HFFc6 (cell line): Measurements from ENCODE around the gene YWHAE. TPM values are rescaled to one million over a fixed set of nuclear protein-coding genes. Genes with fewer than 3 reads are reported as not detected.
A peak's percentile ranks its signal among the peaks of the same experiment; 100 is the strongest.
"Not testable (repeated sequence)": the region's sequence is repeated elsewhere in the genome, so short reads cannot be mapped to it uniquely, and the experiment has no call there.

ENCODE experiments used
- DNase-seq: peaks from one replicate; pipeline ENCODE4 v3.0.0-alpha.2; 2018
- H3K27ac Mint-ChIP-seq: 2 replicates; pipeline ENCODE4 v1.8.0; 2020; ENCODE audit warnings: mild to moderate bottlenecking, mixed read lengths
- H3K27me3 Mint-ChIP-seq: 2 replicates; pipeline ENCODE4 v1.8.0; 2021; ENCODE audit warnings: mild to moderate bottlenecking, moderate library complexity, mixed read lengths; ENCODE audit not compliant: insufficient read depth
- H3K36me3 Mint-ChIP-seq: 2 replicates; pipeline ENCODE4 v1.8.0; 2021; ENCODE audit warnings: low read depth, mixed read lengths
- H3K4me1 Mint-ChIP-seq: 2 replicates; pipeline ENCODE4 v1.8.0; 2020; ENCODE audit warnings: low read depth, mixed read lengths
- H3K4me3 Mint-ChIP-seq: 2 replicates; pipeline ENCODE4 v1.8.0; 2020; ENCODE audit warnings: mild to moderate bottlenecking, moderate library complexity, mixed read lengths
- H3K9me3 Mint-ChIP-seq: 2 replicates; pipeline ENCODE4 v1.8.0; 2020; ENCODE audit warnings: mild to moderate bottlenecking, mixed read lengths
- long read RNA-seq: library from polyadenylated mRNA; unstranded; transcript quantifications from one replicate; pipeline ENCODE4 v2.0.0, GENCODE V29; 2019
- total RNA-seq, 6 experiments: library from RNA; stranded (reverse); fragmentation: NEBNext Ultra II Directional; extraction: Animal tissue kit (Norgen Biotek cat#: 25700); gene quantifications; 2 replicates in 1 of 6; 3 replicates in 5 of 6; pipeline ENCODE4 v1.2.3, GENCODE V29; 2021
- TF ChIP-seq, protein P1 (sequence below): fragments of 200-600 bp; sonication (generic); IDR thresholded peaks from 2 replicates; pipeline ENCODE4 v1.5.0; 2021; ENCODE audit warnings: antibody characterized with exemption, mild to moderate bottlenecking

Gene YWHAE
- 100 to 1,000 TPM; 713 to 967 (median 844) TPM for total RNA-seq
- long read RNA-seq, transcript YWHAE-205 (2 exons, 465 nt): minor isoform, 11 of 655 reads
- long read RNA-seq, transcript YWHAE-201 (6 exons, 2,211 nt): major isoform, 497 of 655 reads
- long read RNA-seq, transcript YWHAE-208 (7 exons, 1,818 nt): minor isoform, 13 of 655 reads
- long read RNA-seq, partial matches to known transcripts: 22 of 655 reads
- long read RNA-seq, other reads (novel, unspliced or antisense): 108 of 655 reads

DNA sequence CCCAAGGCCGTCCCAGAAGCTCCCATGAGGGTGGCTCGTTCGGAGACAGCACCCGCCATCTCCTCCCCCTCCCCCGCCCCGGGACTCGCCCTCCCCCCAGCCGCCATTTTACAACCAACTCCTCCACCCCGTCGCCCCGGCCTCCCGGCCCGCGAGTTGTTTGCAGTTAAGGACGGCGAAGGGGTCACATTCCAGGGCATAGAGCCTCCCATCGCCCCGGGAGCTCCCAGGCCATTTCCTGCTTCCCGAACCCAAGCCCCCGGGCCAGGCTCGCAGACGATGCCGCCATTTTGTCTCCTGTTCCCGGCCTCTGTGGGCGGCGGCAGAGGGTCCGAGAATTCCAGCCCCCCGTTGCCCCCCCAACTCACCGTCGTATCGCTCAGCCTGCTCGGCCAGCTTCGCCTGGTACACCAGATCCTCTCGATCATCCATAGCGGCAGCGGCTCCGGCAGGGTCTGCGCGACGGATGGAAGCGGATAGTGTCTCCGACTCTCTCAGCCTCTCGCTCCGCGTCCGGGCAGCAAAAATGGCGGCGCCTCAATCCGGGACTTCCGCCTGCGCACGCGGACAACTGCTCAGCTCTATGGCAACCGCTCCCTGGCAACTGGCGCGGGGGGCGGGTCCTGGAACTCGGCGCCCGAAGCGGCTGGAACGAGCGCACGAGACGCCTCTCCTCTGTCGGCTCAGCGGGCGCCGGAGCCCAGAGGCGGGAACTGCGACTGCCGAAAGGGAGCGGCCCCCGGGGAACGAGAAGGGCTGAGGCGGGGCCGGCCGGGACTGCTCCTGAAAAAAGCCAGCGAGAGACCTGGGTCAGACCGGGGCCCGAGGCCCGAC is at the start of gene YWHAE:
Gene YWHAE (minus strand): TSS at position 544 of the 834 bp plus-strand sequence. CDS start 112 bp downstream, at position 432.
- TF ChIP-seq, protein P1, sequence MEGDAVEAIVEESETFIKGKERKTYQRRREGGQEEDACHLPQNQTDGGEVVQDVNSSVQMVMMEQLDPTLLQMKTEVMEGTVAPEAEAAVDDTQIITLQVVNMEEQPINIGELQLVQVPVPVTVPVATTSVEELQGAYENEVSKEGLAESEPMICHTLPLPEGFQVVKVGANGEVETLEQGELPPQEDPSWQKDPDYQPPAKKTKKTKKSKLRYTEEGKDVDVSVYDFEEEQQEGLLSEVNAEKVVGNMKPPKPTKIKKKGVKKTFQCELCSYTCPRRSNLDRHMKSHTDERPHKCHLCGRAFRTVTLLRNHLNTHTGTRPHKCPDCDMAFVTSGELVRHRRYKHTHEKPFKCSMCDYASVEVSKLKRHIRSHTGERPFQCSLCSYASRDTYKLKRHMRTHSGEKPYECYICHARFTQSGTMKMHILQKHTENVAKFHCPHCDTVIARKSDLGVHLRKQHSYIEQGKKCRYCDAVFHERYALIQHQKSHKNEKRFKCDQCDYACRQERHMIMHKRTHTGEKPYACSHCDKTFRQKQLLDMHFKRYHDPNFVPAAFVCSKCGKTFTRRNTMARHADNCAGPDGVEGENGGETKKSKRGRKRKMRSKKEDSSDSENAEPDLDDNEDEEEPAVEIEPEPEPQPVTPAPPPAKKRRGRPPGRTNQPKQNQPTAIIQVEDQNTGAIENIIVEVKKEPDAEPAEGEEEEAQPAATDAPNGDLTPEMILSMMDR: no peak
- Mint-ChIP-seq H3K4me1 (peaks cover 25% of the 10 kb centered on the region), H3K27me3 (peaks cover 4% of the 10 kb centered on the region), H3K27ac (peak within 1 kb of the TSS; percentile 100), H3K36me3 (peaks cover 31% of the 10 kb centered on the region), H3K9me3 (no peaks in the 10 kb centered on the region), H3K4me3 (peak within 1 kb of the TSS; percentile 100)
- DNase-seq: peak; percentile 95

DNA sequence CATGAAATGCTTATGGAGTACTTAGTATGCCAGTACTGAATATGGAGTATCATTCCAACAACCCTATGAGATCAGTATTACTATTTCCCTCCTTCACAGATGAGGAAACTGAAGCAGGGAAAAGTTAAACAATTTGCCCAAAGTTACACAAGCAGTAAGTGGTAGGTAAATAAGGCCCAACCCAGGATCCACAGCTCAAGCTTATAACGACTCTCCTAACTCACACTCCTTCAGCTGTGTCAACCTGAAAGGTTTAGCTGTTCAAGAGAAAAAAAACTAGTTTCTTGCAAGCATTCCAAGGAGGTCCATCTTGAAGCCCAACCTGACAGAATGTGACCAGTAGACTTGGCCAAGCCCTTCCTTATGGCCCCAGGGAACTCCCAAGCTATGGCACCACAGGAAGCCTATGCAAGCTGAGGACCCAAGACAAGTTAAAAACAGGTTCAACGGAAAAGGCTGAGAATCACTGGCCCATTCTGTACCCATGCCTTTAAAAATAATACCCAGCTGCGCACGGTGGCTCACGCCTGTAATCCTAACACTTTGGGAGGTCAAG is 49.5 kb upstream of the YWHAE start:
- Mint-ChIP-seq H3K27me3 (0 out of 2 replicates have a peak, but pooled peaks cover 2% of the 10 kb centered on the region), H3K36me3 (peaks cover 40% of the 10 kb centered on the region), H3K4me1 (peaks cover 42% of the 10 kb centered on the region), H3K9me3 (no peaks in the 10 kb centered on the region), H3K27ac (peak overlapping the region; percentile 14; the same call in 1 of the 2 replicates), H3K4me3 (no peak overlapping the region)
- TF ChIP-seq, protein P1: no peak
- DNase-seq: no peak

DNA sequence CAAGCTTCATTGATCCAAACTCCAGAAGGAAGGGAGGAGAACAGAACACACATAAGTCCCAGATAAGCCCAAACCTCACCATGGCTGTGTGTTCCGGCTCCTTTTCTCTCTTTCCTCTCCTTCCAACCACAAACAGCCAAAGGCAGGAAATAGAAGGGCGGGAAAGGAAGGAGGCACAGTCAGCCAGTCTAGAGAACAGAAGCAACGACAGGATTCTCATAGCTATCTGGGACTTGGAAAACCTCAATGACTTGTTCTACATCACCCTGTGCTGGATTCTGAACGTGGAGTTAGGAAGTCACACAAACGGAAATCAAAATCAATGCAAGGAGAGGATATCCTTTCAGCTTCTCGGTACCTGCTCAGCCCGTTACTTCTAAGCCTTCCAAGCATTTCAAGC is 47.0 kb upstream of the YWHAE start:
- TF ChIP-seq, protein P1: no peak
- Mint-ChIP-seq H3K9me3 (no peaks in the 10 kb centered on the region), H3K36me3 (peaks cover 22% of the 10 kb centered on the region), H3K27me3 (no peaks in the 10 kb centered on the region), H3K27ac (peak overlapping the region; percentile 21; the same call in 1 of the 2 replicates), H3K4me1 (peaks cover 24% of the 10 kb centered on the region), H3K4me3 (no peak overlapping the region)
- DNase-seq: no peak

DNA sequence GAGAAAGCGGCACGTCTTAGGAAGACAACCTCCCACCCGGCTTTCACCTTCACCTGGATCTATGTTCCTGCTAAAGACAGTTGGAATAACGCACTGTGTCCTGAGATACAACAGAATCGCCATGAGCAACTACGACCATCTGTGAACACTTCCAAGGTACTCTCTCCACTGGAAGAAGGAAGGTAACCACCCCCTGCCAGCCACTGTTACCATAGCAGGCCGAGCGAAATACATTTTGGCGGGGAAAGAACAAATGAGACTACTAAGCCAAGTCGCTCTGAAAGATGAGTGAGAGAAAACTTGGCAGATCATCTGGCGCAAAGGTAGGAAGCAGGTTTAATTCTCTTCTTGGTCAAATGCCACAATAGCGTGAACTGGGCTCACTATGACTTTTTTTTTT is 46.2 kb upstream of the YWHAE start:
- Mint-ChIP-seq H3K36me3 (peaks cover 21% of the 10 kb centered on the region), H3K9me3 (no peaks in the 10 kb centered on the region), H3K4me1 (peaks cover 16% of the 10 kb centered on the region), H3K4me3 (no peak overlapping the region), H3K27ac (peak overlapping the region; percentile 26; the same call in 1 of the 2 replicates), H3K27me3 (no peaks in the 10 kb centered on the region)
- TF ChIP-seq, protein P1: no peak
- no peak for DNase-seq

DNA sequence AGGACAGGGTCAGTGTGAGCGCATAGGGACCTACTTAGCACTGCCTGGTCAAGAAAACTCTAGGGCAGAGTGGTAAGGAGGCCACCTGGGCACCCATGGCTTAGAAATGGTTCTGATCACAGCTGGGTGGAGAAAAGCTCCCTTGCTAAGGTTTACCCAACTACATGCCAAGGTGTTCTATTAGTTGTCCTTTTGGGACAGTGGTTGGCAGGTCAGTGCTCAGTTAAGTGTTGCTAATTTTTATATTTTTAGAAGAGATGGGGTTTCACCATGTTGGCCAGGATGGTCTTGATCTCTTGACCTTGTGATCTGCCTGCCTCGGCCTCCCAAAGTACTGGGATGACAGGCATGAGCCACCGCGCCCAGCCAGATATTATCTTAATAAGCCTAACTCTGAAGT is 45.7 kb upstream of the YWHAE start:
- not testable (repeated sequence) for H3K9me3 Mint-ChIP-seq, H3K27ac Mint-ChIP-seq, H3K27me3 Mint-ChIP-seq, H3K4me3 Mint-ChIP-seq, DNase-seq
- Mint-ChIP-seq H3K36me3 (peaks cover 21% of the 10 kb centered on the region), H3K4me1 (peaks cover 15% of the 10 kb centered on the region)

DNA sequence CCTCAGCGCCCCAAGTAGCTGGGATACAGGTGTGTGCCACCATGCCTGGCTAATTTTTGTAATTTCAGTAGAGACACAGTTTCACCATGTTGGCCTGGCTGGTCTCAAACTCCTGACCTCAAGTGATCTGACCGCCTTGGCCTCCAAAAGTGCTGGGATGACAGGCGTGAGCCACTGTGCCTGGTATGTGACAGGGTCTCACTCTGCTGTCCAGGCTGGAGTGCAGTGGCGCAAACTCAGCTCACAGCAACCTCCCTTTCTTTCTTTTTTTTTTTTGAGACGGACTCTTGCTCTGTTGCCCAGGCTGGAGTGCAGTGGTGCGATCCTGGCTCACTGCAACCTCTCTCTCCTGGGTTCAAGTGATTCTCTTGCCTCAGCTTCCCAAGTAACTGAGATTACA is 42.7 kb upstream of the YWHAE start:
- Mint-ChIP-seq H3K36me3 (peaks cover 18% of the 10 kb centered on the region), H3K4me1 (peaks cover 24% of the 10 kb centered on the region)
- H3K4me3 Mint-ChIP-seq, H3K27ac Mint-ChIP-seq, H3K27me3 Mint-ChIP-seq, DNase-seq, H3K9me3 Mint-ChIP-seq: not testable (repeated sequence)
